AML-193 (cell line): Measurements from ENCODE around the gene RELN.

Experiments used
- DNase-seq, 2 experiments: peaks; one replicate each; lab custom pipeline; 2025; lab: John Stamatoyannopoulos, UW

The RELN gene

DNA sequence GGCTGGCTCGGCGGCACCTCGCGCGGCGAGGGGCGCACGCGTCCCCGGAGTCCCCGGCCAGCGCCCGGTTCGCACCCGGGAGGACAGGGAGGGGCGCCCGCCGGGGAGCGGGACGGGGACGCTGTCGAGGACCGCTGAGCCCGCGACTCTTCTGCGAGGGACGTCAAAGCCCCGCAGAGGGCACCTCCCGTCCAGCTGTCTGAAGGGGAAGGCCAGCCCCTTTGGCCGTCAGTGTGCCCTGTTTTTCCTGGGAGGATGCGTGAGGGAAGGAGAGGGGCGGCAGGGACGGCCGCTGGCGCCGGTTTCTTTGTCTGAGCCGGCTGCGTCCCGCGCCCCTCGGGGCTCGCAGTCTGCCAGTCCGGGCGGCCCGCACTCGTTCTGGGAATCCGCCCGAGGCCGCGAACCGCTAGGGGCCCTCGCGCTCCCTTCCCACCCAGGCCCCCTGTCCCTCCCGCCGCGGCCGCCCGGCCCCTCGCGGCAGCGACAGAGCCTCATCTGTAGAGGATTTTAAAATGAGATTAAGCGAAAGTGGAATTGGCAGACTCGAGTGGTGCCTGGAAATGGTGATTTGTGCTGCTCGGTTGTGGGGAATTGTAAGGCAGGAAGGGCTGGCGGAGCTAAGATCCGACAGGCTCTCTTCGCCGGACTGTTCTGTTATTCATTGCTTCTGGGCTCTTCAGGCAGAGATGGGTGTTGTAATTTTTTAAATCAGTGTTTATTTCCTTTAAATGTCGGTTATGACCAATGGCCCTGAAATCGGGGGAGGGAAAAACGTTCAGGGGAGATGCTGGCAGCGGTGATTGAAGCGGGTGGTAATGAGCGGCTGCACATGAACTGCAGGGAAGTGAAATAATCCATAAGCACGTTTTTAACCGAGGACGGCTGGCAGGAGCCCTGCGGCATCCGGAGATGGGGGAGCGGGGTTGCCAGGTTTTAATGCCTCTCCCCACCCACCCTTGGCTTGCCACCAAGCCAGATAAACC, 618 bp upstream of the RELN start:
- no peak for DNase-seq

DNA sequence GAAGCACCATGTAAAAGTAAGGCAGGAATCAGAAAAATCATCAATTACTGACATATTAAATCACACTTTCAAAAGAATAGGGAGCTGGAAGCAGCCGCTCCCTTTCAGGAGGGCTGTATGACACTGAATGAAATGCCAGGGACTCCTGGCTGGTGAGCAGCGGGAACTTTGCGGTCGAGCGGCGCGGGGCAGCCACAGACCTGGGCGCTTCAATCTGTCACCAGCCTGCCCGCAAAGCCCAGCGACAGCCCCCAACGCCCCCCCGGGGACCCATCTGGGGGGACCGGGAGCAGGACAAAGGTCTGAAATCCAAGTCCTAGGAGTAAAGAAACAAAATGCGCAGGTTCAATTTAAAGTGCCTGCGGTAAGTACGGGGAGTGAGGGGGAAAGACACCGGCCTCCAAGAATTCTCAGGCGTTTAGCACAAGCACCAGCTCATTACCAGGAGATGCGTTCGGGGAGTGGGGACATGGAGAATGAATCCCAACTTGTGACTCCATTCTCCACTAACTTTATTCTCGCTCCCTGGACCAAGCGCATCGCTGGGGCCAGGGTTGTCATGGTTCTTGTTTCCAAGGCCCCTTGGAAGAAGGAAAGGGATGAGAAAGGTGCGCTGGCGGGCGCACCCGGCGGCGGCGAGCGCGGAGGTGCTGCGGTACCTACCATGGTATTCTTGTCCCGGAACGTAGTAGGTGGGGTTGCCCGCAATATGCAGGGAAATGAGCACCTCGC, 824 bp downstream of the RELN start:
- no peak for DNase-seq

DNA sequence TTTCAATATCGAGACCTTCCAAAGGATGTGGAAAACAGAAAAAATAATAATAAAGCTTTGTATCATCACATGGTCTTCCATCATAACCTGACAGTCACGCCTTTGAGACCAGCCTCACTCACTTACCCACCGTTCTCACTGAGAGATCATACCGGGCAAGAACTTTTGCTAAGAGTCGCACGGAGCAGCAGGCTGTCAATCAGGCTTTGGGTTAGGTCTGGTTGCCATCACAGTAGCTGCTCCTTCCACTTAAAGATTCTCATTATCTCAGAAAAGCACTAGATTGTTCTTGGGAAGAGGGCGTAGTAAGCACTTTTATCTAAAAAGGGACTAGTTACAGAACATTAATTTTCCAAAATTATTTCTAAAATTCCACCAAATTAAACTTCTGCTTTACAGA, 2.0 kb downstream of the RELN start:
- DNase-seq: no peak

DNA sequence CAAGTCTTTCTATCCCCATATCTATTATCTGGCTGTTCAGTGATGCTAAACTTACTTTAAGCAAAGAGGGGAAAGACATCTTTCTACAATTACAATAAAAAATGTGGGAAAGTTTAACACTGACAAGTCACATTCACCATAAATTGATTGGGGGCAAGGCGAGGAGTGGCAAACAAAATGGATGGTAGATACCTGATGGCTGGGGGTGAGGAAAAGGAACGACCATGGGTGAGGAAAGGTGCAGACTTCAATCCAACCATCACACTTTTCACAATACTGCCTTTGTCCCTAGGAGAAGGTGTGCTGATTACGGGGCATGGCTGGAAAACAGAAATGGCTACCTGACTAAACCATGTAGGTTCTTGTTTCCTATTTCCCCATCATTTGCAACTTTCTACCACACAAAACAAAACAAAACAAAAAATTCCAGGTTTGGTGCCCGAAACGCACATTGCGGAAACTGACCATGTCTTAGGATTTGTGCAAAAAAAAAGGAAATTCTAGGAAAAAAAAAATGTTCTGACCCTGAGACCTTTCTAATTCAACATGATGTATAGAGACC, 3.8 kb downstream of the RELN start:
- DNase-seq: no peak

DNA sequence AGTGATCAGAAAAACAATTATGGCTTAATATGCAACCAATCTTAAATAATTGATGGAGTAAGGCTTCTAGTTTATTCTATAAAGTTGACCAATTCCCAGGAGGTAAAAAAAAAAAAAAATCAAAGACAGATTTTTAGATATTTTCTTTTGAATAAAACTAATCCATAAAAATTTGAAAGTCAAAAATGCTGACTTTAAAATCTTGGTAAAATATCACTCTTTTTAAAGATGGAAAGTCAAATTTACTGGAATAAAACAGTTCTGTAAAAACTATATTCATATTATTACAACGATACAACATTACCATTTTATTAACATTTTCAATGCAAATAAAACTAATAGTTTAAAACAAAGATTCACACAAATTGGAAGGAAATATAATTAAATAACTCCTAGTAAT, 5.4 kb downstream of the RELN start:
- DNase-seq: no peak

DNA sequence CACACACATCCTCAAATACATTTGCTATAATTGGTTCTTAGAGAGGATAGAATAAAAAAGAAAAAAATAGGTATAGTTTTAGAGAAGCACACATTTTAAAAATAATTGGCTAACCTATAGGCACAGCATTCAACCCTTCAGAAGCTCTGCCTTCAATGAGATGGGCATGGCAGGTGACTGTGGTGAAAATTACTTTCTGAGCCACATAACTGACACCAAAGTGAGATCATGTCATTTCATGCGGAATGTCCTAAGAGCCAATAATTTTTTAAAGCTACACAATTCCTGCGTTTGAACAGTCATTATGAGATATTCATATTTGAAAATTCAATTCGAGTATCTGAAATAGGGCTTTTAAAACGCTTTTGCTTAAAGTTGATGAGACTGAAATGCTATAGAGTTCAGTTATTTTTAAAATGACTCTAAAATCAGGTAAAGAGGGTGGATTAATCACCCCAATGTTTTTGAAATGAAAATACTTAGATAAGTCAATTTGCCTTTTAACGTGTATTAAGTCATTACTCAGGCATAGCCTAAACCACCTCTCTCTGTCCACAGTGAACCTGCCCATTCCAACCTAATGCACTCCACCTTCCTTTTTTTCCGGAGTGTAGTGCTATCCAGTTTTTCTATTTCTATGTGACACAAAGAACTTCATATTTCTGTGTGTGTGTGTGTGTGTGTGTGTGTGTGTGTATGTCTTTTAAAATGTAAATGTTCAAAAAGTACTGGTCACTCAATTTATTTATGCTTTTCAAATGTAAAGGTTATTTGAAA, 6.1 kb downstream of the RELN start:
- no peak for DNase-seq

DNA sequence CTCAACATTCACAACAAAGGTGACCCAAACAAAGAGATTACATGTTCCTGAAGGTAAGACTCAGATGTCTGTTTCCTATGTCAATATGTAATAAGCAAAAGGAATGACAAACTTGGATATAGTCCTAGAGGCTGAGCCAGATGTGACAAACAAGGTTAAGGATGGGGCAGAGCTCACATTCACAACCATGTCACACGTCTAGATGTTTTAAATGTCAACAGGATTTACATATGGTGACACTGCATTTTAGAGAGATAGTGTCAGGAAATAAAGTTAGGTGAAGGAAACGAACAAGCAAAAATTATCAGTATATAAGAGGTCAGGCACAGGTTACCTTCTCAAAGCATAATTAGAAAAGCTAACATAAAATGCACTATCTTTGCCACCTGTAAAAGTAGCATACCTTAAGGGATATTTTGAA, 8.4 kb downstream of the RELN start:
- no peak for DNase-seq

DNA sequence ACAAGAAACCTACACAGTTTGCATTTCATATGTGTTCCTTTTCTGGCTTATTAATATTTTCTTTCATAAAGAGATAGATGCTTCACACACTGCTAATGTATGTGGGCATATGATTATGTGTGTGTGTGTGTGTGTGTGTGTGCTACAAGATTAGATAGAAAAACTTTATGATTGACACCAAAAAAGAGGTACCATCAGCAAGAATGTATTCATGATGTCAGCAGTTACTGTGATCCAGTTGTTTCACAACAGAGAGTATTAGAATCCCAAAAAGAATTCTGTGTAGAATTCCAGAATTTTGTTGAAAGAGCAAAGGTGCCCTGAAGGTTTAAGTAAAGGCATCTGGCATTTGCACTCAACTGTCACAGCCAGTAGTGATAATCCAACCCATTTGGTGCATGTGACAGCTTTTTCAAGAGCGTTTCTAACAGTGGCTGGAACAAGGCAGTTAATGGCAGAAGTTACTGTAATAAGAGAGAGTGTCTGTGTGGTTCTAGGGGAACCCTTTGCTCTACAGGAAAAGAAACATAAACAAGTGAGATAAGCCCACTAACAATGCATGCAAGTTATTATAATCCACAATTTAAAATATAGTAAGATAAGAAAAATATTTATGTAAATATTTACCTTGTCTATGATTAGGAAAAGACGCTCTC, 16.6 kb downstream of the RELN start:
- no peak for DNase-seq

DNA sequence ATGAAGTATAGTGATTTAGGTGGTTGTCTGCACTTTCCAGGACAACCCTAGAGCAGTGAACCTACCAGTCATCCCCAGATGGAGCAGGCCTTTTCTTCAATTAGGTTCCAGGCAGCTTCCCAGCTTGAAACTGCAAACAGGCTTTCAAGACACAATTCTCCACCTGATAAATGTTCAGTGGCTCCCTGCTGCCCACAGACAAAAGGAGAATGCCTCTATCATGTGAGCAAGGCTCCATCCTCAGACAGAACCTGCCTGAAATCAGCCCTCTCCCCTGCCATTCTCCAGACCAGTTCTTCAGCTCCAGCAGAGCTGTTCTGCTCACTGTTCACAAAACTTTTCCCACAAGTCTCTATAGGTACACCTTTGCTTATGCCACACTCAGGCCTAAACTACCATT, 22.1 kb downstream of the RELN start:
- no peak for DNase-seq

DNA sequence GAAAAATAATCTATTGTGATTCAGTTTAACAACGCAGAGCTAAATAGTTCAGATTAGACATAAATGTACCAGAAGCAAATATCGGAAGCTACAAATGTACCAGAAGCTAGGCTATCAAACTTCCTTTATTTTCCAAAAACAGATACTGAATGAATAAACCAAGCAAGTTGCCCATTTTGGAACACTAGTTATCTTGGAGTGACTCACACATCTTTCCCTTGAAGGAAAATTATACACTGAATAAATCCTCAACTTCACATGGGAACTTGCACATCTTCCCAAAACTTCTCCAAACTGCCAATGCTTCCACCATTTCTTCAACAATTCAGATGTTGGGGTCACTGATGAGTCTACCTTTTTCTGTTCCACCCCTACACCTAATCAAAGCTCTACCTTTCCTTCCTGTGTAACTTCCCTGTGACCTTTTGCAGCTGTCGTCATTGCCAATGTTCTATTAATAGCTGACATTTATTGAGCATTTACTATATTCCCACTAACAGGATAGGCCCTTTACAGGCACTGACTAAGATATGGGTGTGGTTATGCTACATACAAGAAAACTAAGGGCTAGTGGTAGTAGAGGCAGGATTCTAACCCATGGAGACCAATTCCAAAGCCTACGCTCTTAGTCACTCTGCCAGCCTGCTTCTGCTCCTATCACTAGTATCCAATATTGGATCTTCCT, 22.7 kb downstream of the RELN start:
- no peak for DNase-seq

DNA sequence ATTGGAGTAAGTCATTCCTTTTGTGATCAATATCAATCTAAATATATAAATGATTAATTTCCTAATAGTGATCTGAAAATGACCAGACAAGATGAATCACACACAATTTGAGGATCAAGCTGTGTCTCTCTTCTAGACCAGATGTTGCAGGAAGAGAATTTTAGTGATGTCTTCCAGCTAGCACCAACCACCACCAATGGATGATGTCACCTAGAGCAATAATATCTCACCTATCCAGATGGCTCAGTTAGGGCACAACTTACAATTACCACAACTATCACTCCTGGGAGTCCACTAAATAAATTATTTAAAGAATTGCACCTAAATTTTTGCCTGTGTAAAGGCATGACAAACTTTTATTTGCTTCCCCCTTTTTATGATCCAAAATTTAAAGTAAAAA, 25.2 kb downstream of the RELN start:
- no peak for DNase-seq

DNA sequence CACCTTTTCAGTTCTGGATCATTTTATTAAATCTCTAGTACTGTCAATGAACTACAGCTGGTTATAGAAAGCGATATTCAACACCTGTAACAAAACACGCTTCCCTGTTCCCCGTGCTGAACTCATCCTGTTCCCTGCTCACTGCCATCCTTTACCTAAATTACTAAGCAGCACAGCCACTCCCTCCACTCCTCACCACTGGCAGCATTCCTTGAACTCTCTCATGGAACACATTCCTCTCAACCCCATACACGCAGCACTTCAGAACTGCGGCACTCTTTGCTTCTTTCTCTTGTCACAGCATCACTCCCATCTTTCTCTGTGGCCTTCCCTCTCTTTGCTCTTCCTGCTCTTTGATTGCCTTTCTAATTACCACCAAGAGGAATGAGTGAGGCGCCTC, 27.4 kb downstream of the RELN start:
- no peak for DNase-seq

DNA sequence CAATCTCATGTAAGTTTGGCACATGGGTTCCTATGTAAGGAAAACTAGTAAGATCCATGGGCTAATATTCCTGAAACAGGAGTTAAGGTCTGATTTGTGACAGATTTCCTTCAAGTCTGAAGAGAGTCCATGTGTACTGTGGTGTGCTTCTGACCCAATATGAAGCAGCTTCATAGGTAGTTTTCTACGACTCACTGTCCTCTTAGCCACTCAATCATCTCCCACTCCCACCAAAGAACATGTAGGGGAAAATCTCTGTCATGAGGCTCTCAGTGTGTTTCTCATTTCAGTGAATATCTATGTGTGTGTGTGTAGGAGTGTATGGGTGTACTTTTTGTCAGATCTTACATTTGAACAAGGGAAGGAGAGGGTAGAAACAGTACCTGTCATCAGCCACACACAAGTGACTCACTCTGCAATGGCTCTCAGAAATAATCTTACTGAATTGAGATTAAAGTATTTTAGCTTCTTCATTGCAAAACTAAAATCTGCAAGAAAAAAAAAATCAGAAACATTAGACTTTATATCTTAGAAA, 31.1 kb downstream of the RELN start:
- DNase-seq: no peak

DNA sequence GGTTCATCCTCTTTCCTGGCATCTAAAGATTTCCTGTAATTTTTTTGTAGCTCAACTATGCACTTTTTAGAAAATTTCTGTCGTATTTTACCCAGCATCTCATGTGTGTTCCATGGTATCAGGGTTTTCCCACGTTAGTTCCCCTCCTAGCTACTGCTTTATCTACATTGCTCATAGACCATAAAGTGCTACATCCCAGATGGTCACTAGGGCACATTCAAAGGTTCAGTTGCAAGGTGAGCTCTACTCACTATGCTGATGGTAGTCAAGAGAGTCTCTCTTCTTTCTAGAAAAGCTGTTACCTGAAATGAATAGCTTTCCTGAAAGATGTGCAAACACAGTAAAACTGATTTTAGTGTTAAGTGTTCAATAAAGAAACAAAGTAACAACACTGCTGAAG, 33.5 kb downstream of the RELN start:
- DNase-seq: no peak

DNA sequence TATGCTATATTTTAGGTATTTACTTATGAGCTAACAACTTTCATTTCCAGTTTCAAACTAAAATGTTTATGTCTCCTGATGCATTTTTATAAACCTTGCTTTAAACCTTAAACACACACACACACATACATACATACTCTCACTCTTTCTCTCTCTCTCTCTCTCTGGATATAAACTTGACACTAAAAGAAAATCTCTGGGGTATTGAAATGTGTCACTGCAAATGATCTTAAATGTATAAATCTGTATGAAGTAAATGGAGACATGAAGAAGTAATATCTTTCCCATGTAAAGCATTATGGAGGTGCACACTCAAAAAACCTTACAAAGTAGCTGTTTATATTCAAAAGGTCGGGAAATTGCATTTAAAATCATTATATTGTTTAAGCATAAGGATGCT, 37.0 kb downstream of the RELN start:
- DNase-seq: no peak

DNA sequence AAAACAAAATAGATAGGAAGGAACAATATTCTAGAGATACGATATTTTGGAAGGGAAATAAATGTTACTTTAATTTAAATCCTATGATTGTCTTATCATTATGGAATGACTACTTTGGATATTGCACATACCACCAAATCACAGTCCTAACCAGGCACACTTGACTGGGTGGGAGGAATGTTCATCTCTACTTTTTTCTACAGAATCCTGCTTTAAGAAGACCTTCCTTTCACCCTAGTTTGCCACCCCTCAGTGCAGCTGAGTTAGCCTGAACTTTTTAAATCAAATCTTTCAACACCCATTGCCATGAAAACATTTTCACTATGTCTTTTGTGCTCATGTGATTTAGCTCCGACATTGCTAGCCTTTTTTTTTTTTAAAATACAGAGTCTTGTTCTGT, 38.1 kb downstream of the RELN start:
- DNase-seq: no peak

DNA sequence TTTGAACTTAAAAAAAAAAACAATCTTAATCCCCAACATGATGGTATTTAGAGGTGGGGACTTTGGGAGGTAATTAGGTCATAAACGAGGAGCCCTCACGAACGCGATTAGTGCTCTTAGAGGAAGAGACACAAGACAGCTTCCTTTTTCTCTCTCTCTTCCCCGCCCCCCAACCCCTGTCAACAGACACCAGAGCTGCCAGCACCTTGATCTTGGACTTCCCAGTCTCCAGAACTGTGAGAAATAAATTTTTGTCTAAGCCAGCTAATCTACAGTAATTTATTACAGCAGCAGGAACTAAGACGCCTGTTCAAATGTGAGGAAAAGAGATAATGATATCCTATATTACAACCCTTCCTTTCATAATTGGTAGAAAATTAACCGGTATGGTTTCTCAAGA, 40.1 kb downstream of the RELN start:
- DNase-seq: no peak

DNA sequence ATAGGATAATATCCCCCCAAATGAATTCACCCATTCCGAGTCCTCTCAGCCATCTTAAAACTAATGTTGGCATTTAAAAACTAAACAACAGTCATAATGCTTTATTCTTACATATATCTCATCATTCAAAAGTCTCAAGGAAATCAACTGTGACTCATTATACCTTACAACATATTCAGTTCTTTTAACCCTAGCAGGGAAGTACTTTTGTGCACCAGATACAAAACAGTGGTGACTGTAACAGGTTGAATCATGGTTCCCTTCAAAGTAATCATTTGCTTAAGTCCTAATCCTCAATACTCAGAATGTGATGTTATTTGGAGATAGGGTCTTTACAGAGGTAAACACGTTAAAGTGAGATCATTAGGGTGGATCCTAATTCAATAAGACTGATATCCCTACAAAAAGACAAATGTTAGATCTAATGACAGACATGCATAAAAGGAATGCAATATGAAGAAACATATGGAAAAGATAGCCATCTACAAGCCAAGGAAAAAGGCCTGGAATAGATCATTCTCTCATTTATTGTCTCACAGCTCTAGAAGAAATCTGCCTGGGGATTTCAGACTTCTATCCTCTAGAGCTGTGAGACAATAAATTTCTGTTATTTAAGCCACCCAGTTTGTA, 42.3 kb downstream of the RELN start:
- DNase-seq: no peak

DNA sequence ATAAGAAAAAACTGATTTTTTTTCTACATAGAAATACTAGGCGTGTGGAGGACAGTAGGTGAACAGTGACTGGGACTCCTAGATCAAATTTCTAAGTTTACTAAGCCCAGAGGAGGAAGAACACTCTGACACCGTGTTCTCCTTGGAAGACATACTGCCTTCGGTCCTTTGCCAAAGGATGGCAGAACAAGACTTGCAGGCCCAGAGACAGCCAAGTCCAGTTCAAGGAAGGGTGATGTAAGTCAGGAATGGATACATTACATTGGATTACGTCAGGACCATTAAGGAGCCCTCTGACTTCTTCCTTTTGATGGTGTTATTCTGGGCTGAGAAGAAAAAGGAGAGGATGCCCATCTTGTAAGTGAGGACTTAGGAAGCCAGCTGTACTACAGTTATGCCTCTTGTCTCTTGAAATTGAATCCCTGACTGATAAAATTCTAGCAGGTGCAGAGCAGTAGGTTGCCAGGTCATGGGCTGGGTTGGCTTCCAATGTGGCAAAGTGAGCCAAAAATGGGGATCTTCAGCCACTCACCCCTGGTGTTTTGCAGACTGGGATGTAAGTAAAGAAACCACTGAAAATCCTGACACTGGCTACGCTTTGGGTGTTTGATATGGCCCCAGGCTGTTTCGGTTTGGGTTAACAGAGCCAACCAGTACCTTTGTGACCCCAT, 45.1 kb downstream of the RELN start:
- no peak for DNase-seq

DNA sequence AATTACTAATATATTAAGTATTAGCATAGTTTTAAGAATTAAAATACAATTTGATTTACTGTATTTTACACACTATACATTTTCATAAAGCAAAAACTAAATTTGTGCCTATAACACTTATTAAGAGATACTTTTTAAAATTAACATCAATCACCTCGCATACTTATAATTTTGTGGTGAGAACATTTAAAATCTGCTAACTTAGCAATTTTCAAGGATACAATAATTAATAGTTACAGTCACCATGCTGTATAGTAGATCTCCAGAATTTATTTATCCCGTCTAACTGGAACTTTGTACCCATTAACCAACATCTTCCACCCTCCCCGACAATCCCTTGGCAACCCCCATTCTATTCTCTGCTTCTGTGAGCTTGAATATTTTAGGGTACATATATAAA, 47.5 kb downstream of the RELN start:
- DNase-seq: no peak
